HEK293 (cell line): Measurements from ENCODE around the gene MND1.

Experiments
- CTCF ChIA-PET: fragments of 350-600 bp; formaldehyde crosslinking; extraction: SDS; loops from one replicate; lab custom pipeline; 2021; ENCODE audit warnings: antibody characterized with exemption; lab: Yijun Ruan, JAX
- POLR2A ChIA-PET: fragments of 300-600 bp; formaldehyde crosslinking; extraction: SDS; loops from one replicate; lab custom pipeline; 2020; ENCODE audit warnings: antibody characterized with exemption, inconsistent platforms; lab: Yijun Ruan, JAX
- H3K27ac ChIP-seq: fragments of 200-500 bp; sonication (Bioruptor generic); 2 replicates; pipeline ENCODE4 v1.5.1; 2014; ENCODE audit warnings: low read depth, low read length, control low read depth, inconsistent platforms; ENCODE audit errors: extremely low read depth
- H3K36me3 ChIP-seq, 2 experiments: fragments of 200-500 bp in 1 of 2; sonication (Bioruptor generic) in 1 of 2; 1 replicate in 1 of 2; 2 replicates in 1 of 2; pipeline ENCODE4 v1.5.1; 2014 to 2017; ENCODE audit warnings: inconsistent platforms in 2 of 2, low read length in 2 of 2; ENCODE audit not compliant: control insufficient read depth in 2 of 2, insufficient read depth in 1 of 2
- H3K4me1 ChIP-seq: fragments of 200-500 bp; sonication (Bioruptor generic); 2 replicates; pipeline ENCODE4 v1.5.1; 2014; ENCODE audit warnings: mild to moderate bottlenecking, low read length, inconsistent platforms; ENCODE audit not compliant: control insufficient read depth, insufficient read depth
- H3K4me3 ChIP-seq: 2 replicates; pipeline ENCODE4 v1.5.1; 2011; ENCODE audit warnings: low read depth, mild to moderate bottlenecking, control low read depth, low read length, moderate library complexity
- H3K9me3 ChIP-seq: fragments of 200-500 bp; sonication (Bioruptor generic); 2 replicates; pipeline ENCODE4 v1.5.1; 2014; ENCODE audit warnings: low read depth, low read length, inconsistent platforms; ENCODE audit not compliant: control insufficient read depth, insufficient read depth
- GLIS1 ChIP-seq: fragments of 450-650 bp; formaldehyde crosslinking; IDR thresholded peaks from 2 replicates; pipeline ENCODE4 v1.5.1; 2016; ENCODE audit warnings: missing biosample characterization, missing genetic modification characterization
- HOXA7 ChIP-seq: sonication (generic); formaldehyde crosslinking; IDR thresholded peaks from 2 replicates; pipeline ENCODE4 v1.8.1; 2022; ENCODE audit warnings: missing genetic modification reagents, borderline replicate concordance
- MYNN ChIP-seq: fragments of 450-650 bp; formaldehyde crosslinking; IDR thresholded peaks from 2 replicates; pipeline ENCODE4 v1.5.1; 2016; ENCODE audit warnings: missing biosample characterization, missing genetic modification characterization, borderline replicate concordance
- SP7 ChIP-seq: fragments of 450-650 bp; formaldehyde crosslinking; IDR thresholded peaks from 2 replicates; pipeline ENCODE4 v1.5.1; 2016; ENCODE audit warnings: missing biosample characterization, missing genetic modification characterization
- YY2 ChIP-seq: fragments of 450-650 bp; formaldehyde crosslinking; IDR thresholded peaks from 2 replicates; pipeline ENCODE4 v1.5.1; 2016; ENCODE audit warnings: missing biosample characterization, missing genetic modification characterization
- ZBTB17 ChIP-seq: fragments of 450-650 bp; formaldehyde crosslinking; IDR thresholded peaks from 2 replicates; pipeline ENCODE4 v1.5.1; 2016; ENCODE audit warnings: missing biosample characterization, missing genetic modification characterization
- ZFP37 ChIP-seq: fragments of 450-650 bp; formaldehyde crosslinking; IDR thresholded peaks from 2 replicates; pipeline ENCODE4 v1.5.1; 2016; ENCODE audit warnings: missing biosample characterization, missing genetic modification characterization
- ZNF114 ChIP-seq: fragments of 450-650 bp; formaldehyde crosslinking; IDR thresholded peaks from 2 replicates; pipeline ENCODE4 v1.5.0; 2017; ENCODE audit warnings: missing biosample characterization, missing genetic modification characterization
- ZNF202 ChIP-seq: fragments of 450-650 bp; formaldehyde crosslinking; IDR thresholded peaks from 2 replicates; pipeline ENCODE4 v1.5.1; 2016; ENCODE audit warnings: missing biosample characterization, missing genetic modification characterization, borderline replicate concordance
- ZNF211 ChIP-seq: fragments of 450-650 bp; formaldehyde crosslinking; IDR thresholded peaks from 2 replicates; pipeline ENCODE4 v1.5.1; 2016; ENCODE audit warnings: low read depth, missing biosample characterization, missing genetic modification characterization
- ZNF324 ChIP-seq: fragments of 450-650 bp; formaldehyde crosslinking; IDR thresholded peaks from 2 replicates; pipeline ENCODE4 v1.5.1; 2016; ENCODE audit warnings: missing biosample characterization, missing genetic modification characterization
- ZNF366 ChIP-seq: fragments of 450-650 bp; formaldehyde crosslinking; conservative IDR thresholded peaks from 2 replicates; pipeline ENCODE4 v1.5.1; 2016; ENCODE audit warnings: missing biosample characterization, missing genetic modification characterization
- ZNF510 ChIP-seq: fragments of 450-650 bp; formaldehyde crosslinking; IDR thresholded peaks from 2 replicates; pipeline ENCODE4 v1.5.1; 2018; ENCODE audit warnings: mild to moderate bottlenecking, missing genetic modification characterization, missing biosample characterization; ENCODE audit not compliant: insufficient replicate concordance
- ZNF555 ChIP-seq: fragments of 450-650 bp; formaldehyde crosslinking; conservative IDR thresholded peaks from 2 replicates; pipeline ENCODE4 v1.5.1; 2017; ENCODE audit warnings: missing biosample characterization, mild to moderate bottlenecking, missing genetic modification characterization, inconsistent platforms
- ZNF621 ChIP-seq: fragments of 450-650 bp; formaldehyde crosslinking; IDR thresholded peaks from 2 replicates; pipeline ENCODE4 v1.5.1; 2017; ENCODE audit warnings: missing biosample characterization, missing genetic modification characterization
- ZNF660 ChIP-seq: fragments of 450-650 bp; IDR thresholded peaks from 2 replicates; pipeline ENCODE4 v1.5.1; 2018; ENCODE audit warnings: missing biosample characterization, mild to moderate bottlenecking, missing genetic modification characterization
- ZNF837 ChIP-seq: fragments of 450-650 bp; formaldehyde crosslinking; IDR thresholded peaks from 2 replicates; pipeline ENCODE4 v1.5.1; 2016; ENCODE audit warnings: missing biosample characterization, missing genetic modification characterization
- TF ChIP-seq, protein P1 (sequence below): fragments of 450-650 bp; formaldehyde crosslinking; IDR thresholded peaks from 2 replicates; pipeline ENCODE4 v1.5.1; 2017; ENCODE audit warnings: missing biosample characterization, missing genetic modification characterization
- TF ChIP-seq, protein P2 (sequence below): fragments of 450-650 bp; formaldehyde crosslinking; IDR thresholded peaks from 2 replicates; pipeline ENCODE4 v1.5.1; 2016; ENCODE audit warnings: missing biosample characterization, missing genetic modification characterization
- TF ChIP-seq, protein P3 (sequence below): fragments of 450-650 bp; formaldehyde crosslinking; optimal IDR thresholded peaks from 2 replicates; pipeline ENCODE3; 2016; ENCODE audit warnings: missing biosample characterization, mild to moderate bottlenecking, missing genetic modification characterization
- TF ChIP-seq, protein P4 (sequence below): fragments of 450-650 bp; formaldehyde crosslinking; conservative IDR thresholded peaks from 2 replicates; pipeline ENCODE4 v1.5.1; 2016; ENCODE audit warnings: low read depth, missing biosample characterization, missing genetic modification characterization
- TF ChIP-seq, protein P5 (sequence below): fragments of 450-650 bp; formaldehyde crosslinking; IDR thresholded peaks from 2 replicates; pipeline ENCODE4 v1.5.1; 2017; ENCODE audit warnings: missing biosample characterization, missing genetic modification characterization

Gene MND1

DNA sequence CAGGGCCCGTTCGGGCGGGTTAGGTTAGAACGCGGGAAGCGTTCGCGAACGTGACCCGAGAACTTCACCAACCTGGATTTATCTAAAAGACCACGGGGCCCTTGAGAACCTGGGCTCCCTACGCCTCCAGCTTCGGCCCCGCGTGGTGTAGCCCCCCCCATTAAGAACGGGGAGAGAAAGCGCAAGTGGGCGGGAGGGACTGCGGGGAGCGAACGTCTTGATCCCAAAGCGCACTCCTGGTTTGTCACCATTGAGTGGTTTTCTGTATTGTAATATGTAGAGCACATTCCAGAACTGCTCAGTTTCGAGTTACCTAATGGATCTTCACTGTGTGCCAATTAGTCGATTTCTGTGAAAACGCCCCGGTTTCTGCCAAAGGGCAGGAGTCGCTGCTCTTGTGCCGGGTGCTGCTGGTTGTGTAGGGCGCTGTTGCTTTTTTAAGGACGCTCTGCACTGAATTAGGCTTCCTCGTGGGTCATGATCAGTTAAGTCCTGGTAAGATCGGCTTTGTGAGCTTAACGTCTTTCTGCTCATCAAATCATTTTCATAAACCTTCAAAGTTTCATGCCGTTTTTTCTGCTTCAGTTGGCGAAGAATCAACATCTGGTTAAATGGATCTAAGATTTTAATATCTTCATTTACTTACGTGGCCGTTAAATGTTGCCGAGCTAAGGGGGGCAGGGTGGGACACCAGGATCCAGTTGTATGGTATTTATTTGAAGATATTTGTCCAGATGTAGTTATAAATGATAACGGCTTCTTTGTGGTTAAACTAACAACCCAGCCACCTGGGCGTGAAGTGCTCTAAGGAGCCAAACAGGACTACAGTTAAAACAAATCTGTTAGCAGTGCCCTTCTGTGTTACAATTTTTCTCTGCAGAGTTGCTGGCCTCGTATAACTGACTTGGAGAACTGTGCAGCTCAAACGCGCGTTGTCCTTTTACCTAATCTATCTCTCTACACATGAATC lies 809 bp downstream of the MND1 start (continued):
- TF ChIP-seq ZNF837 (tag by site-specific recombination), result no peak
- no peak for TF ChIP-seq ZNF202 (tag by site-specific recombination)
- TF ChIP-seq ZNF211 (tag by site-specific recombination), result no peak

GRCh38 chr4:153346031-153346430 lies 1.5 kb downstream of the MND1 start:
- POLR2A ChIA-PET, result interaction anchor here (0.9 to 2.2 kb wide), 3 partner anchors 120 to 228 kb away, joined by 3 to 7 read pairs (median 3); partner anchors contain the start of gene TMEM131L

GRCh38 chr4:153346563-153346962 lies 2.1 kb downstream of the MND1 start:
- CTCF ChIA-PET, result interaction anchor here (0.9 to 1.8 kb wide), 3 partner anchors 204 to 404 kb away, joined by 4 to 6 read pairs (median 5); no protein-coding TSS in a partner anchor
- no peak overlapping the region for H3K27ac ChIP-seq
- H3K4me1 ChIP-seq, result peaks cover 2% of the 10 kb centered on the region; the same call in 1 of the 2 replicates
- no peaks in the 10 kb centered on the region for H3K9me3 ChIP-seq
- TF ChIP-seq MYNN (tag by site-specific recombination) (no peak), ZNF660 (no peak), YY2 (tag by site-specific recombination) (no peak), SP7 (no peak), HOXA7 (no peak), ZNF366 (tag by site-specific recombination) (no peak), ZNF324 (tag by site-specific recombination) (no peak), ZBTB17 (tag by site-specific recombination) (no peak), ZNF114 (tag by site-specific recombination) (no peak), ZNF621 (no peak), ZFP37 (tag by site-specific recombination) (no peak), ZNF555 (no peak)
- TF ChIP-seq, protein P1, sequence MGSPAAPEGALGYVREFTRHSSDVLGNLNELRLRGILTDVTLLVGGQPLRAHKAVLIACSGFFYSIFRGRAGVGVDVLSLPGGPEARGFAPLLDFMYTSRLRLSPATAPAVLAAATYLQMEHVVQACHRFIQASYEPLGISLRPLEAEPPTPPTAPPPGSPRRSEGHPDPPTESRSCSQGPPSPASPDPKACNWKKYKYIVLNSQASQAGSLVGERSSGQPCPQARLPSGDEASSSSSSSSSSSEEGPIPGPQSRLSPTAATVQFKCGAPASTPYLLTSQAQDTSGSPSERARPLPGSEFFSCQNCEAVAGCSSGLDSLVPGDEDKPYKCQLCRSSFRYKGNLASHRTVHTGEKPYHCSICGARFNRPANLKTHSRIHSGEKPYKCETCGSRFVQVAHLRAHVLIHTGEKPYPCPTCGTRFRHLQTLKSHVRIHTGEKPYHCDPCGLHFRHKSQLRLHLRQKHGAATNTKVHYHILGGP (tag by site-specific recombination), result no peak
- TF ChIP-seq, protein P2, sequence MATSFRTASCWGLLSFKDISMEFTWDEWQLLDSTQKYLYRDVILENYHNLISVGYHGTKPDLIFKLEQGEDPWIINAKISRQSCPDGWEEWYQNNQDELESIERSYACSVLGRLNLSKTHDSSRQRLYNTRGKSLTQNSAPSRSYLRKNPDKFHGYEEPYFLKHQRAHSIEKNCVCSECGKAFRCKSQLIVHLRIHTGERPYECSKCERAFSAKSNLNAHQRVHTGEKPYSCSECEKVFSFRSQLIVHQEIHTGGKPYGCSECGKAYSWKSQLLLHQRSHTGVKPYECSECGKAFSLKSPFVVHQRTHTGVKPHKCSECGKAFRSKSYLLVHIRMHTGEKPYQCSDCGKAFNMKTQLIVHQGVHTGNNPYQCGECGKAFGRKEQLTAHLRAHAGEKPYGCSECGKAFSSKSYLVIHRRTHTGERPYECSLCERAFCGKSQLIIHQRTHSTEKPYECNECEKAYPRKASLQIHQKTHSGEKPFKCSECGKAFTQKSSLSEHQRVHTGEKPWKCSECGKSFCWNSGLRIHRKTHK (tag by site-specific recombination), result no peak
- TF ChIP-seq, protein P3, sequence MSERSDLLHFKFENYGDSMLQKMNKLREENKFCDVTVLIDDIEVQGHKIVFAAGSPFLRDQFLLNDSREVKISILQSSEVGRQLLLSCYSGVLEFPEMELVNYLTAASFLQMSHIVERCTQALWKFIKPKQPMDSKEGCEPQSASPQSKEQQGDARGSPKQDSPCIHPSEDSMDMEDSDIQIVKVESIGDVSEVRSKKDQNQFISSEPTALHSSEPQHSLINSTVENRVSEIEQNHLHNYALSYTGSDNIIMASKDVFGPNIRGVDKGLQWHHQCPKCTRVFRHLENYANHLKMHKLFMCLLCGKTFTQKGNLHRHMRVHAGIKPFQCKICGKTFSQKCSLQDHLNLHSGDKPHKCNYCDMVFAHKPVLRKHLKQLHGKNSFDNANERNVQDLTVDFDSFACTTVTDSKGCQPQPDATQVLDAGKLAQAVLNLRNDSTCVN (tag by site-specific recombination), result no peak
- TF ChIP-seq, protein P4, sequence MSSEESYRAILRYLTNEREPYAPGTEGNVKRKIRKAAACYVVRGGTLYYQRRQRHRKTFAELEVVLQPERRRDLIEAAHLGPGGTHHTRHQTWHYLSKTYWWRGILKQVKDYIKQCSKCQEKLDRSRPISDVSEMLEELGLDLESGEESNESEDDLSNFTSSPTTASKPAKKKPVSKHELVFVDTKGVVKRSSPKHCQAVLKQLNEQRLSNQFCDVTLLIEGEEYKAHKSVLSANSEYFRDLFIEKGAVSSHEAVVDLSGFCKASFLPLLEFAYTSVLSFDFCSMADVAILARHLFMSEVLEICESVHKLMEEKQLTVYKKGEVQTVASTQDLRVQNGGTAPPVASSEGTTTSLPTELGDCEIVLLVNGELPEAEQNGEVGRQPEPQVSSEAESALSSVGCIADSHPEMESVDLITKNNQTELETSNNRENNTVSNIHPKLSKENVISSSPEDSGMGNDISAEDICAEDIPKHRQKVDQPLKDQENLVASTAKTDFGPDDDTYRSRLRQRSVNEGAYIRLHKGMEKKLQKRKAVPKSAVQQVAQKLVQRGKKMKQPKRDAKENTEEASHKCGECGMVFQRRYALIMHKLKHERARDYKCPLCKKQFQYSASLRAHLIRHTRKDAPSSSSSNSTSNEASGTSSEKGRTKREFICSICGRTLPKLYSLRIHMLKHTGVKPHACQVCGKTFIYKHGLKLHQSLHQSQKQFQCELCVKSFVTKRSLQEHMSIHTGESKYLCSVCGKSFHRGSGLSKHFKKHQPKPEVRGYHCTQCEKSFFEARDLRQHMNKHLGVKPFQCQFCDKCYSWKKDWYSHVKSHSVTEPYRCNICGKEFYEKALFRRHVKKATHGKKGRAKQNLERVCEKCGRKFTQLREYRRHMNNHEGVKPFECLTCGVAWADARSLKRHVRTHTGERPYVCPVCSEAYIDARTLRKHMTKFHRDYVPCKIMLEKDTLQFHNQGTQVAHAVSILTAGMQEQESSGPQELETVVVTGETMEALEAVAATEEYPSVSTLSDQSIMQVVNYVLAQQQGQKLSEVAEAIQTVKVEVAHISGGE (tag by site-specific recombination), result no peak
- POLR2A ChIA-PET, result interaction anchor here (0.9 to 2.2 kb wide), 3 partner anchors 119 to 228 kb away, joined by 3 to 7 read pairs (median 3); partner anchors contain the start of gene TMEM131L
- no peak overlapping the region for H3K4me3 ChIP-seq
- H3K36me3 ChIP-seq, result peaks cover 0 to 10% of the 10 kb centered on the region in 2 experiments; a peak in 1 of 3 replicates

More at GRCh38 chr4:153346031-153346430, 1.5 kb downstream of the MND1 start:
- CTCF ChIA-PET, result interaction anchor here (0.7 to 1.8 kb wide), 6 partner anchors 54 to 404 kb away, joined by 3 to 8 read pairs (median 4); no protein-coding TSS in a partner anchor
- TF ChIP-seq ZBTB17 (tag by site-specific recombination), result peak; percentile 90
- TF ChIP-seq ZNF510 (tag by site-specific recombination), result no peak
- TF ChIP-seq, protein P5, sequence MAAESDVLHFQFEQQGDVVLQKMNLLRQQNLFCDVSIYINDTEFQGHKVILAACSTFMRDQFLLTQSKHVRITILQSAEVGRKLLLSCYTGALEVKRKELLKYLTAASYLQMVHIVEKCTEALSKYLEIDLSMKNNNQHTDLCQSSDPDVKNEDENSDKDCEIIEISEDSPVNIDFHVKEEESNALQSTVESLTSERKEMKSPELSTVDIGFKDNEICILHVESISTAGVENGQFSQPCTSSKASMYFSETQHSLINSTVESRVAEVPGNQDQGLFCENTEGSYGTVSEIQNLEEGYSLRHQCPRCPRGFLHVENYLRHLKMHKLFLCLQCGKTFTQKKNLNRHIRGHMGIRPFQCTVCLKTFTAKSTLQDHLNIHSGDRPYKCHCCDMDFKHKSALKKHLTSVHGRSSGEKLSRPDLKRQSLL (tag by site-specific recombination), result no peak
- TF ChIP-seq GLIS1 (tag by site-specific recombination), result no peak
- Histone ChIP-seq H3K27ac (no peak overlapping the region), H3K4me3 (peak overlapping the region; percentile 7; the same call in 1 of the 2 replicates), H3K9me3 (no peaks in the 10 kb centered on the region), H3K4me1 (peaks cover 2% of the 10 kb centered on the region; the same call in 1 of the 2 replicates), H3K36me3 (peaks cover 0 to 7% of the 10 kb centered on the region in 2 experiments; a peak in 1 of 3 replicates)
